Panc1 (cell line): ENCODE data around the gene MPIG6B.

ENCODE experiments used
- POLR2AphosphoS5 ChIP-seq: IDR thresholded peaks from 2 replicates; pipeline ENCODE4 v1.6.1; 2012; ENCODE audit warnings: mild to moderate bottlenecking, low read depth, low read length, moderate library complexity
- SIN3A ChIP-seq: IDR thresholded peaks from 2 replicates; pipeline ENCODE4 v1.6.1; 2012; ENCODE audit warnings: low read depth, mild to moderate bottlenecking, low read length, moderate library complexity, borderline replicate concordance; ENCODE audit not compliant: insufficient read depth
- TCF7L2 ChIP-seq: IDR thresholded peaks from 2 replicates; pipeline ENCODE4 v1.6.1; 2011; ENCODE audit warnings: mild to moderate bottlenecking, low read depth, low read length, inconsistent platforms
- TF ChIP-seq, protein P1 (sequence below): fragments of 450-650 bp; IDR thresholded peaks from 2 replicates; pipeline ENCODE4 v1.5.1; 2017; ENCODE audit warnings: mild to moderate bottlenecking
- TF ChIP-seq, protein P2 (sequence below), 2 experiments: IDR thresholded peaks; 2 replicates each; pipeline ENCODE4 v1.6.1; 2011 to 2012; ENCODE audit warnings: low read depth in 2 of 2, control low read depth in 1 of 2, low read length in 1 of 2, mild to moderate bottlenecking in 1 of 2, moderate library complexity in 1 of 2; ENCODE audit not compliant: insufficient read depth in 1 of 2

DNA sequence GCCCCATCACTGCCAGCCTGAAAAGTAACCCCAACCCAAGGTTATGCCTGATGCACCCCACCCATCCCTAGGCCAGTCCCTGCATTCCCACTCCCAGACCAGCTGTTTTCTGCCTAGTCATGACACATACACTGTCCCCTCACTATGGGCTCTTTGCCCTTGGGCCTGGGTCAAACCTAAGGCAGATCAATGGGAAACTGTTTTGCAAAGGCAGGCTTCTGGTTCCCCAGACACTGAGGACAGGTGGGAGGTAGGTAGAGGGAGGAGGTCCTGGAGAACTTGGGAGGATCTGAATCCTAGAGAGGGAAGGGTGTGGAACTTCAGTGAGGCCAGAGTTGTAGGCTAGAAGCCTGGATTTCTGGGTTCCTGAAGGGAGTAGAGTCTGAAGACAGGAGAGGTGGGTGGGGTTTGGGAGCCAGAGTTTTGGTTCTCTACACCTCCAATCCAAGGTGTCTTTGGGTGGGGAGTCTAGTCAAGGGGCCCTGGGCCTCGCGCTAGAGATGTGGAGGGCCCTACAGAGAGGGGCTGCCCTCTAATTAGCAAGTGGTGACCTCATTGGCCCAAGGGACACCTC lies 11.2 kb downstream of the MPIG6B start:
- TF ChIP-seq, protein P1, sequence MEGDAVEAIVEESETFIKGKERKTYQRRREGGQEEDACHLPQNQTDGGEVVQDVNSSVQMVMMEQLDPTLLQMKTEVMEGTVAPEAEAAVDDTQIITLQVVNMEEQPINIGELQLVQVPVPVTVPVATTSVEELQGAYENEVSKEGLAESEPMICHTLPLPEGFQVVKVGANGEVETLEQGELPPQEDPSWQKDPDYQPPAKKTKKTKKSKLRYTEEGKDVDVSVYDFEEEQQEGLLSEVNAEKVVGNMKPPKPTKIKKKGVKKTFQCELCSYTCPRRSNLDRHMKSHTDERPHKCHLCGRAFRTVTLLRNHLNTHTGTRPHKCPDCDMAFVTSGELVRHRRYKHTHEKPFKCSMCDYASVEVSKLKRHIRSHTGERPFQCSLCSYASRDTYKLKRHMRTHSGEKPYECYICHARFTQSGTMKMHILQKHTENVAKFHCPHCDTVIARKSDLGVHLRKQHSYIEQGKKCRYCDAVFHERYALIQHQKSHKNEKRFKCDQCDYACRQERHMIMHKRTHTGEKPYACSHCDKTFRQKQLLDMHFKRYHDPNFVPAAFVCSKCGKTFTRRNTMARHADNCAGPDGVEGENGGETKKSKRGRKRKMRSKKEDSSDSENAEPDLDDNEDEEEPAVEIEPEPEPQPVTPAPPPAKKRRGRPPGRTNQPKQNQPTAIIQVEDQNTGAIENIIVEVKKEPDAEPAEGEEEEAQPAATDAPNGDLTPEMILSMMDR: no peak
- no peak for TF ChIP-seq SIN3A
- no peak for TF ChIP-seq TCF7L2
- no peak for TF ChIP-seq POLR2AphosphoS5
- TF ChIP-seq, protein P2, sequence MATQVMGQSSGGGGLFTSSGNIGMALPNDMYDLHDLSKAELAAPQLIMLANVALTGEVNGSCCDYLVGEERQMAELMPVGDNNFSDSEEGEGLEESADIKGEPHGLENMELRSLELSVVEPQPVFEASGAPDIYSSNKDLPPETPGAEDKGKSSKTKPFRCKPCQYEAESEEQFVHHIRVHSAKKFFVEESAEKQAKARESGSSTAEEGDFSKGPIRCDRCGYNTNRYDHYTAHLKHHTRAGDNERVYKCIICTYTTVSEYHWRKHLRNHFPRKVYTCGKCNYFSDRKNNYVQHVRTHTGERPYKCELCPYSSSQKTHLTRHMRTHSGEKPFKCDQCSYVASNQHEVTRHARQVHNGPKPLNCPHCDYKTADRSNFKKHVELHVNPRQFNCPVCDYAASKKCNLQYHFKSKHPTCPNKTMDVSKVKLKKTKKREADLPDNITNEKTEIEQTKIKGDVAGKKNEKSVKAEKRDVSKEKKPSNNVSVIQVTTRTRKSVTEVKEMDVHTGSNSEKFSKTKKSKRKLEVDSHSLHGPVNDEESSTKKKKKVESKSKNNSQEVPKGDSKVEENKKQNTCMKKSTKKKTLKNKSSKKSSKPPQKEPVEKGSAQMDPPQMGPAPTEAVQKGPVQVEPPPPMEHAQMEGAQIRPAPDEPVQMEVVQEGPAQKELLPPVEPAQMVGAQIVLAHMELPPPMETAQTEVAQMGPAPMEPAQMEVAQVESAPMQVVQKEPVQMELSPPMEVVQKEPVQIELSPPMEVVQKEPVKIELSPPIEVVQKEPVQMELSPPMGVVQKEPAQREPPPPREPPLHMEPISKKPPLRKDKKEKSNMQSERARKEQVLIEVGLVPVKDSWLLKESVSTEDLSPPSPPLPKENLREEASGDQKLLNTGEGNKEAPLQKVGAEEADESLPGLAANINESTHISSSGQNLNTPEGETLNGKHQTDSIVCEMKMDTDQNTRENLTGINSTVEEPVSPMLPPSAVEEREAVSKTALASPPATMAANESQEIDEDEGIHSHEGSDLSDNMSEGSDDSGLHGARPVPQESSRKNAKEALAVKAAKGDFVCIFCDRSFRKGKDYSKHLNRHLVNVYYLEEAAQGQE (IDR thresholded peaks at IDR 0.05; ENCODE audit: insufficient read depth in 1 of 2, low read depth in 2 of 2, low read length in 1 of 2): no peak
